Astrocyte of the spinal cord (primary cell): Measurements from ENCODE around the gene RAVER2.

Source experiments
- DNase-seq: peaks from one replicate; pipeline ENCODE4 v3.0.0; 2011; ENCODE audit warnings: low read depth, low spot score
- H3K4me3 ChIP-seq: 2 replicates; pipeline ENCODE4 v1.5.1; 2011; ENCODE audit warnings: low read depth, mild to moderate bottlenecking, low read length, moderate library complexity
- CTCF ChIP-seq: IDR thresholded peaks from 2 replicates; pipeline ENCODE4 v1.5.1; 2012; ENCODE audit warnings: low read depth, mild to moderate bottlenecking, low read length, inconsistent platforms
- in situ Hi-C: cut with HindIII; loops from 2 replicates; pipeline ENCODE4 v1.10.0; 2017; ENCODE audit warnings: low sequenced_read_pairs

RAVER2 gene

GRCh38 chr1:64842224-64842623 lies 97.3 kb downstream of the RAVER2 start:
- in situ Hi-C loops, result no loop called here
- no peak for DNase-seq
- no peak overlapping the region for H3K4me3 ChIP-seq
- TF ChIP-seq CTCF, result no peak

- in situ Hi-C loops, result no loop called here
- TF ChIP-seq CTCF, result no peak
Measured at GRCh38 chr1:64843675-64844074, 98.8 kb downstream of the RAVER2 start.

GRCh38 chr1:64844175-64844574 lies 99.3 kb downstream of the RAVER2 start:
- TF ChIP-seq CTCF, result no peak
- DNase-seq, result no peak
- in situ Hi-C loops, result no loop called here
- H3K4me3 ChIP-seq, result no peak overlapping the region

More at GRCh38 chr1:64843675-64844074, 98.8 kb downstream of the RAVER2 start:
- H3K4me3 ChIP-seq, result no peak overlapping the region
- no peak for DNase-seq

- in situ Hi-C loops, result no loop called here
- no peak for DNase-seq
- H3K4me3 ChIP-seq, result no peak overlapping the region
- no peak for TF ChIP-seq CTCF
Measured at GRCh38 chr1:64844609-64845008, 99.7 kb downstream of the RAVER2 start.

- TF ChIP-seq CTCF, result no peak
Measured at GRCh38 chr1:64845831-64846425, 101.1 kb downstream of the RAVER2 start.

GRCh38 chr1:64846573-64847430 lies 101.9 kb downstream of the RAVER2 start:
- no peak for DNase-seq
- no peak for TF ChIP-seq CTCF
- in situ Hi-C loops, result no loop called here
- H3K4me3 ChIP-seq, result no peak overlapping the region

More at GRCh38 chr1:64845831-64846425, 101.1 kb downstream of the RAVER2 start:
- H3K4me3 ChIP-seq, result no peak overlapping the region
- DNase-seq, result peak; percentile 59
- in situ Hi-C loops, result no loop called here
